Hepatocyte (in vitro differentiated cells): ENCODE measurements around the gene TCF4.

Experiments
- CTCF ChIP-seq: fragments of 200-600 bp; sonication (generic); IDR thresholded peaks from 2 replicates; pipeline ENCODE4 v1.5.1; 2016; ENCODE audit warnings: antibody characterized with exemption, mild to moderate bottlenecking; ENCODE audit not compliant: poor library complexity
- EZH2 ChIP-seq: fragments of 200-600 bp; sonication (generic); IDR thresholded peaks from 2 replicates; pipeline ENCODE4 v1.6.1; 2016; ENCODE audit warnings: antibody characterized with exemption, mild to moderate bottlenecking, borderline replicate concordance
- EZH2phosphoT487 ChIP-seq: fragments of 200-600 bp; sonication (generic); IDR thresholded peaks from one replicate; pipeline ENCODE4 v1.6.1; 2018; ENCODE audit warnings: antibody characterized with exemption, mild to moderate bottlenecking, low read depth, moderate library complexity; ENCODE audit not compliant: unreplicated experiment, severe bottlenecking

- no peak for TF ChIP-seq CTCF
- no peak for TF ChIP-seq EZH2
- TF ChIP-seq EZH2phosphoT487, result no peak
Observed at GRCh38 chr18:55243255-55243654, 344.7 kb downstream of the TCF4 start.
